ENCODE data around the gene GGT1.
A peak's percentile ranks its signal among the peaks of the same experiment; 100 is the strongest.

Gene GGT1

DNA sequence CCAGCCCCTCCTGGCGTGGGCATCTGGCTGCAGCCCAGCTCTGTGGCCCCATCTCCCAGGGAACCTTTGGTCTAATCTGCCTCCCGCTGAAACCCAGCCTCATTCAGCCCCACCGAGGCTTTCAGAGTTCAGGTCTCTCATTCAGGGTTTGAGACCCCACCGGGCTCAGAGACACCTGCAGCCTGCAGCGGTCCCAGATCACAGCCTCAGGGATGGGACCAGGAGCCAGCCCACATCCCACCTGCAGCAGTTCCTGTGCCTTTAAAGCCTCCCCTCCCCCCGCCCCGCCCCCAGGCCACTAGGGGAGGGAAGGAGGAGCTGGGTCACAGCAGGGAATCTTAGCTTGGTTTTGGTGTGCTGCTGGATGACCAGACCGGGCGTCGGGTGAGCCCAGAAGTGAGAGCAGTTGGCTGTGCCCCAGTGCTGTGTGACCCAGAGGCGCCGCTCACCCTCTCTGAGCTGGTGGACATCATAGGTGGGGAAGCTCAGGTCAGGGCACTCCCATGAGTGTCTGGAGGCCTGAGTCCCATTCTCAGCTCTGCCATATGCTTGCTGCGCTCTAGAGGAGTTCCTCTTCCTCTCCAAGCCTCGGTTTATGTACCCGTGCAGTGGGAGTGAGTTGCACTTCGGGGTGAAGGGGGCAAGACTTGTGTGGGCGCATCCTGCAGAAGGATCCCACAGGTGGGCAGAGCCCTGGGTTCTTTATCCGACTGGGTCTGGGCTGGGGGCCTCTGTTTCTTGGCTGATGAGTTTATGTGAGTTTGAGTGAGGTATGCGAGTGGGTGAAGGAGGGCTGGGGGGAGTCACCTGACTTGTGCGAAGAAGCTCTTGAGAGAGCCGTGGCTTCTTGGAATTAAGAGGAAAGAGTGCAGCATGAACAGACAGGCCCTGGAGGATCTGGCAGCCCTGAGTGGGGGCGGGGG is at the start of gene GGT1:
Gene GGT1 (plus strand): TSS at position 347 of the 923 bp plus-strand sequence. CDS start 7,889 bp downstream, outside the sequence.
- DNase-seq (ENCODE audit: low read depth), result peak; percentile 68
- peak within 1 kb of the TSS; percentile 59 for H3K4me3 ChIP-seq (ENCODE audit: low read depth, low read length)

DNA sequence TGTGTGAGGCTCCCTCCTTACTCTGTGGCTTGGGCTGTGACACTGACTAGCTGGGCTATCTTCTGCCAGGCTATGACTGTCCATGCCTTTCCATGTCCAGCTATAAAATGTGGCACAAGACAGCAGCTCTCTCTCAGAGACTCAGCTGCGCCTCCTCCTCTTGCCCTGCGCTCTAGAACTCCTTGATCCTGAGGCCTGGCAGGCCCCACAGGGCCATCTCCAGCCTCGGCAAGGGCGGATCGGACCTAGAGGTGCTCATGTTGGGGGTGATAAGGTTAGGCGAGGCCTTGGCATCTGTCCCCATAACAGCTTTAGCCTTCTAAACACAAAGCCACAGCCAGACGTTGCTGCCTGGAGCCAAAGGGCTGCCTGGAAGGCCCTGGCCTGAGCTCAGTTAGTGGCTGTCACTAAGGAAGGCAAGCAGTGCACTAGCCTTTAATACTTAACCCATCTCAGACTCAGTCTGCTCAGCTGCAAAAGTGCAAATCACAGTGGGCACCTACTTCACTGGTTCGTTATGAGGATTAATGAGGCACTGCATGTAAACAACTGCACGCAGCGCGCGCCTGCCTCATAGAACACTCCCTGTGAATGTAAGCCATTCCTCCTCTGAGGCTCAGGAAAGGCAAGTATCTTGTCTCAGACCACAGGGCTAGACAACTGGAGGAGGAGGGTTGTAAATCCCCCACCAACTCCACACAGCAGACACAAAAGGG is 49.2 kb upstream of the GGT1 start:
- H3K4me3 ChIP-seq (ENCODE audit: low read depth, low read length), result peak overlapping the region; percentile 95
- DNase-seq (ENCODE audit: low read depth), result peak; percentile 22
- TF ChIP-seq MYC (IDR thresholded peaks at IDR 0.05; ENCODE audit: low read depth, low read length) (no peak), POLR2A (IDR thresholded peaks at IDR 0.05; ENCODE audit: extremely low read depth, insufficient read length) (no peak)
- TF ChIP-seq, protein P1, sequence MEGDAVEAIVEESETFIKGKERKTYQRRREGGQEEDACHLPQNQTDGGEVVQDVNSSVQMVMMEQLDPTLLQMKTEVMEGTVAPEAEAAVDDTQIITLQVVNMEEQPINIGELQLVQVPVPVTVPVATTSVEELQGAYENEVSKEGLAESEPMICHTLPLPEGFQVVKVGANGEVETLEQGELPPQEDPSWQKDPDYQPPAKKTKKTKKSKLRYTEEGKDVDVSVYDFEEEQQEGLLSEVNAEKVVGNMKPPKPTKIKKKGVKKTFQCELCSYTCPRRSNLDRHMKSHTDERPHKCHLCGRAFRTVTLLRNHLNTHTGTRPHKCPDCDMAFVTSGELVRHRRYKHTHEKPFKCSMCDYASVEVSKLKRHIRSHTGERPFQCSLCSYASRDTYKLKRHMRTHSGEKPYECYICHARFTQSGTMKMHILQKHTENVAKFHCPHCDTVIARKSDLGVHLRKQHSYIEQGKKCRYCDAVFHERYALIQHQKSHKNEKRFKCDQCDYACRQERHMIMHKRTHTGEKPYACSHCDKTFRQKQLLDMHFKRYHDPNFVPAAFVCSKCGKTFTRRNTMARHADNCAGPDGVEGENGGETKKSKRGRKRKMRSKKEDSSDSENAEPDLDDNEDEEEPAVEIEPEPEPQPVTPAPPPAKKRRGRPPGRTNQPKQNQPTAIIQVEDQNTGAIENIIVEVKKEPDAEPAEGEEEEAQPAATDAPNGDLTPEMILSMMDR (IDR thresholded peaks at IDR 0.05; ENCODE audit: low read depth, low read length), result no peak
- TF ChIP-seq, protein P2, sequence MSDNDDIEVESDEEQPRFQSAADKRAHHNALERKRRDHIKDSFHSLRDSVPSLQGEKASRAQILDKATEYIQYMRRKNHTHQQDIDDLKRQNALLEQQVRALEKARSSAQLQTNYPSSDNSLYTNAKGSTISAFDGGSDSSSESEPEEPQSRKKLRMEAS (IDR thresholded peaks at IDR 0.05; ENCODE audit: low read depth, low read length), result no peak

DNA sequence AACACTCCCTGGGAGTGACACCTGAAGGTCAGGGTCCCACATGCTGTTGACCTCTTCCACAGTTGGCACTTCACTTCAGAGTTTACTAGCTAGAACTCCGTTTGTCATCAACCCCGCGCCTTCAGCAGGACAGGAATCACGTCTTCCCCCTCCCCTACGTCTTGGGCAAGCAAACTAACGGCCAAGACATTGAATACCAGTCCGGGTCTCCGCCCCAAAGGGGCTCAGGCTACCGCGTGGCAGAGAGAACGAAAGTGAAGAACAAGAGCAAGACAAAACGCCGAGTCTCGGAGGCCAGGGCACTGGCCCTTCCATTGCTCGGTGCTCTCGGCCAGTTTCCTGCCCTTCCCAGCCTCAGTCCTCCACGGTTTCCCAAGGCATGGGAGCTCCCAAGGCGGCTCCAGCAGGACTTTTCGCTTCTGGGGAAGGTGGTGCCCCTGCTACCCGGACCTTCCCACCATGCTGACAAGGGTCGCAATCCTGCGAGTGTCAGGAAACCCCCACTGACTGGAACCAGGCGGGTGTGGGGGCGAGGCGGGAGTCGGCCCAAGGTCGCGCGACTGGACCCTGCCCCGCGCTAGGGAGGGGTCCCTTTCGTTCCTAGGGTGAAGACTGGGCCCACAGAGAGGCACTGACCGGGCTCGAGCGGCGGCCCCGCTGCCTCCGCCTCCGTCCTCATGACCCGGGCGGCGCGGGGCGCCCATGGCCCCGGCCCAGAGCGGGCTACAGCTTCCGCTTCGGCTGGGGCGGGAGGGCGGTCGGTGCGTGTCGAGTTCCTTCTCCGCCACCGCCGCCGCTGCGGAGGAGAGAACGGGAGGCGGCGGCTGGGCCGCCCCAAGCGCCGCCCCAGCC is 48.5 kb upstream of the GGT1 start, which contains the start of gene GUCD1:
Gene GUCD1 (minus strand): TSS at position 826 of the 852 bp plus-strand sequence. CDS start 147 bp downstream, at position 679.
- peak; percentile 75 for DNase-seq (ENCODE audit: low read depth)

DNA sequence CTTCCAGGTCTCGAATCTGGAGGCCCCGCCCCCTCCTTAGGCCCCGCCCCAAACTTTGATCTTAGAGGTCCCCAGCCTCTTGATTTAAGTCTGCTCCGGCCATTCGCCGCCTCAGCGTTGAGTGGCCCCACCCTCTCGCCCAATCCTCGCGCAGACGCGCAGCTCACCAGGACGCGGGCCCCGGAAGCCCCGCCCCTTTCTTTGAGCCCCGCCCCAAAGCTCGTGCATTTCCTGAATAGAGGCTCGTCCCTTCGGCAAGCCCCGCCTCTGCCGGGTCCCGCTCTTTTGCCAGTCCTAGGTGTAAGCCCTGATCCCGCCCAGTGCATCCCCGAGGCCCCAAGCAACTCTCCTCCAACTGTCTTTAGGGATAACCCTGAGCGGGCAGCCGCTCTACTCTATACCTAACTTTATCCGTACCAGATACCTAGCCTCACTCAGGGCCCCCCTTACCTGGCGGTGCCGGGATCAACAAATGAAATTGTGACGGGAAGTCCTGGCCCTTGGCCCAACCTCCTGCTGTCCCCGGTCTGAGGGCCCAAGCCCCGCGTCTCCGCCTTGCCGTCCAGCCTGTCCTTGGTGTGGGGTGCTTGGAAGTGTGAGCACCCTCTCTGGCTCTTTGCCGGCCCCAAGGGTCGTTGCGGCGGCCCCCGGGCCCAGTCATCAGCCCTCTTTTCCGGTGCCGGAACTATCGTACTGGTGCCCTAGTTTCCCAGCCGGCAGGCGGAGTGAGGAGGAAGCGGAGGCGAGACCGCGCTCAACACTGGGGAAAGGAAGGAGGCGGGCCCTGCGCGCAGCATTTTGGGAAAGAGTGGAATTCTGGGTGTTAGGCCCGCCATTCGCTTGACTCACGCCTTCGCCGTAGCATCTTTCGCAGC is 47.6 kb upstream of the GGT1 start, which contains the start of gene SNRPD3:
Gene SNRPD3 (plus strand): TSS at position 835 of the 875 bp plus-strand sequence. CDS start 1,676 bp downstream, outside the sequence.
- peak within 1 kb of the TSS; percentile 97 for H3K4me3 ChIP-seq (ENCODE audit: low read depth, low read length)
- TF ChIP-seq, protein P1 (IDR thresholded peaks at IDR 0.05; ENCODE audit: low read depth, low read length), result no peak
- TF ChIP-seq, protein P2 (IDR thresholded peaks at IDR 0.05; ENCODE audit: low read depth, low read length), result peak; percentile 68
- TF ChIP-seq MYC (IDR thresholded peaks at IDR 0.05; ENCODE audit: low read depth, low read length), result peak; percentile 86
- peak; percentile 54 for TF ChIP-seq POLR2A (IDR thresholded peaks at IDR 0.05; ENCODE audit: extremely low read depth, insufficient read length)
- peak; percentile 98 for DNase-seq (ENCODE audit: low read depth)

More for the DNA sequence above, 48.5 kb upstream of the GGT1 start, which contains the start of gene GUCD1:
- H3K4me3 ChIP-seq (ENCODE audit: low read depth, low read length), result peak within 1 kb of the TSS; percentile 97
- peak; percentile 47 for TF ChIP-seq POLR2A (IDR thresholded peaks at IDR 0.05; ENCODE audit: extremely low read depth, insufficient read length)
- no peak for TF ChIP-seq MYC (IDR thresholded peaks at IDR 0.05; ENCODE audit: low read depth, low read length)
- TF ChIP-seq, protein P1 (IDR thresholded peaks at IDR 0.05; ENCODE audit: low read depth, low read length), result no peak
- TF ChIP-seq, protein P2 (IDR thresholded peaks at IDR 0.05; ENCODE audit: low read depth, low read length), result peak; percentile 22; the same call in 1 of the 2 replicates

DNA sequence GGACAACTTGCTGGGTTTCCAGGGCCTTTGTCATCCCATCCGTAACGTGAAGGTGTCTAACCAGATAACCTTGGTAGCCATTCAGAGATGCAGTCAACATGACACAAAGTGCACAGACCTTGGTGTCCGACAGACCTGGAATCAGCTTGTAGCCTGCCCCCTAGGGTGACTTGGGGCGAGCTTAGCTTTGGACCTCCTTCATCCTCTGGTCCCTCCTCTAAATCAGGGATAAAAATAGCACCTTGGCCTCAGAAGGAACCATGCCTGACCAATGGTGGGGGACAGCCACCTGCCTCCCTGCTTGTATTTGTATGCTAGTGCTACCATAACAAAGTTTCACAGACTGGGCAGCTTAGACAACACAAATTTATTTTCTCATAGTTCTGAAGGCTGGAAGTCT is 43.5 kb upstream of the GGT1 start:
- H3K4me3 ChIP-seq (ENCODE audit: low read depth, low read length), result no peak overlapping the region
- no peak for DNase-seq (ENCODE audit: low read depth)
- TF ChIP-seq, protein P2 (IDR thresholded peaks at IDR 0.05; ENCODE audit: low read depth, low read length), result no peak
- no peak for TF ChIP-seq POLR2A (IDR thresholded peaks at IDR 0.05; ENCODE audit: extremely low read depth, insufficient read length)
- no peak for TF ChIP-seq MYC (IDR thresholded peaks at IDR 0.05; ENCODE audit: low read depth, low read length)
- TF ChIP-seq, protein P1 (IDR thresholded peaks at IDR 0.05; ENCODE audit: low read depth, low read length), result no peak
